AG04449 (cell line): Measurements from ENCODE around the gene ARL15.

Source experiments
- CTCF ChIA-PET: fragments of 350-600 bp; formaldehyde crosslinking; extraction: SDS; loops from one replicate; lab custom pipeline; 2021; ENCODE audit warnings: antibody characterized with exemption; lab: Yijun Ruan, JAX
- POLR2A ChIA-PET: fragments of 400-600, 350-600 bp; formaldehyde crosslinking; extraction: SDS; loops from one replicate; lab custom pipeline; 2020; ENCODE audit warnings: antibody characterized with exemption, inconsistent platforms; lab: Yijun Ruan, JAX
- DNase-seq: peaks from one replicate; pipeline ENCODE4 v3.0.0-alpha.2; 2010; ENCODE audit warnings: low read depth, low spot score
- H3K4me3 ChIP-seq: 2 replicates; pipeline ENCODE4 v1.5.1; 2011; ENCODE audit warnings: low read depth, mild to moderate bottlenecking, control low read depth, low read length
- TF ChIP-seq, protein P1 (sequence below): IDR thresholded peaks from one replicate; pipeline ENCODE4 v1.5.1; 2011; ENCODE audit warnings: mild to moderate bottlenecking, moderate library complexity, low read length, control low read depth, inconsistent platforms; ENCODE audit not compliant: insufficient read depth; ENCODE audit errors: missing control alignments

Gene ARL15

DNA sequence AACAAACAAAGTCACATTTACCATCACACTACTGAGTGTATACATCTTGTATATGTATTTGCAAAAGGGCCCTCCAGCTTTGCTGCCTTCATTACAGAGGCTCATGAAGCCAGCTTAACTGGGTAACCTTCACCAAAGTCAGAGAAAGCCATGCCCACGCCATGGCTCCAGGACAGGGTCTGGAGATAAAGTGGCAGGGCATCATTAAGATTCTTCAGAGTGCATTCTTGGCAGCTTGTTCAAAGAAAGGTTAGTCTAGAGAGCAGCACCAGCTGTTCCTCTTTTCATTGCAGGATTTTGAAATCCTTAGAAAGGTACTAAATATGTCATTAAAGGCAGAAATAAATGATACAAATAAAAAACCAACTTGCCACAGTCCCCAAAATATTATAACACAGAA is 416.7 kb downstream of the ARL15 start:
- TF ChIP-seq, protein P1, sequence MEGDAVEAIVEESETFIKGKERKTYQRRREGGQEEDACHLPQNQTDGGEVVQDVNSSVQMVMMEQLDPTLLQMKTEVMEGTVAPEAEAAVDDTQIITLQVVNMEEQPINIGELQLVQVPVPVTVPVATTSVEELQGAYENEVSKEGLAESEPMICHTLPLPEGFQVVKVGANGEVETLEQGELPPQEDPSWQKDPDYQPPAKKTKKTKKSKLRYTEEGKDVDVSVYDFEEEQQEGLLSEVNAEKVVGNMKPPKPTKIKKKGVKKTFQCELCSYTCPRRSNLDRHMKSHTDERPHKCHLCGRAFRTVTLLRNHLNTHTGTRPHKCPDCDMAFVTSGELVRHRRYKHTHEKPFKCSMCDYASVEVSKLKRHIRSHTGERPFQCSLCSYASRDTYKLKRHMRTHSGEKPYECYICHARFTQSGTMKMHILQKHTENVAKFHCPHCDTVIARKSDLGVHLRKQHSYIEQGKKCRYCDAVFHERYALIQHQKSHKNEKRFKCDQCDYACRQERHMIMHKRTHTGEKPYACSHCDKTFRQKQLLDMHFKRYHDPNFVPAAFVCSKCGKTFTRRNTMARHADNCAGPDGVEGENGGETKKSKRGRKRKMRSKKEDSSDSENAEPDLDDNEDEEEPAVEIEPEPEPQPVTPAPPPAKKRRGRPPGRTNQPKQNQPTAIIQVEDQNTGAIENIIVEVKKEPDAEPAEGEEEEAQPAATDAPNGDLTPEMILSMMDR: no peak
- CTCF ChIA-PET: no interaction called here
- no peak for DNase-seq
- POLR2A ChIA-PET: no interaction called here
- no peak overlapping the region for H3K4me3 ChIP-seq

DNA sequence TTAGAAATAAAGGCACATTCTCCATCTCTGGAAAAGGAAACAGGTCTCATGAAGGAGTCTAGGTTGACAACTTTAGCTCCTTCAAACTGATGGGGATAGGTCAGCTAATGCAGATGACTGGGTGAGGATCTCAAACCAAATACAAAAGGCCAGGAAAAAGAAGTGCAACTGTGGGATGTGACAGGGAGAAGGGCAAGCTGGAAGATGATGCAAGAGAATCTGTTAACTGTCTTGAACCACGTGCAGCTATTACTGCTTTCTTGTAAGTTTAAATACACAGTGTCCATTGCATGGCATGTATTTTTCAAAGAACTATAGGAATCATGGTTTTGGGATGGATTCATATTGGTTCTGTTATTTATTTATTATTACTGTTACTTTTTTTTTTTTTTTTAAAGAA is 418.1 kb downstream of the ARL15 start:
- POLR2A ChIA-PET: interaction anchor here (0.6 kb wide), 1 partner anchor 411 kb away, joined by 4 read pairs; no protein-coding TSS in a partner anchor
- TF ChIP-seq, protein P1: no peak
- DNase-seq: no peak
- no peak overlapping the region for H3K4me3 ChIP-seq
- CTCF ChIA-PET: no interaction called here

DNA sequence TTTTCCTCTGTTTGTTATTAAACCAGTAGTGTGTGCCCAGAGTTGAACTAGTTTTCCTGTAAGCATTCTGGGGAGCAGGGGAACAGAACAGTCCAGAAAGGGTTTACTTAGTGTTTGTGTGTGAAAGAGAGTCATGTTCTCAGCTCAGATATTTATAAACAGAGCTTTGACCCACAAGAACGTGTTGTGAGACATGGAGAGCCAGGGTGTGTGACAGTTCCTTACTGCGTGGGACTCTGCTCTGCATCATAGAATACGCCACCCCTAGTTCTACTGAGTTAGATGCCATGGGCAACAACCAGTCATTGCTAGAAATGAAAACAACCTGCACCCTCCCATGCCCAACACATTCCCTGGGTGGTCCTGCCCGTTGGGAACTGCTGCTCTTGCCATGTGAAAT is 419.2 kb downstream of the ARL15 start:
- TF ChIP-seq, protein P1: no peak
- ChIA-PET POLR2A (no interaction called here), CTCF (no interaction called here)
- no peak for DNase-seq
- H3K4me3 ChIP-seq: no peak overlapping the region

DNA sequence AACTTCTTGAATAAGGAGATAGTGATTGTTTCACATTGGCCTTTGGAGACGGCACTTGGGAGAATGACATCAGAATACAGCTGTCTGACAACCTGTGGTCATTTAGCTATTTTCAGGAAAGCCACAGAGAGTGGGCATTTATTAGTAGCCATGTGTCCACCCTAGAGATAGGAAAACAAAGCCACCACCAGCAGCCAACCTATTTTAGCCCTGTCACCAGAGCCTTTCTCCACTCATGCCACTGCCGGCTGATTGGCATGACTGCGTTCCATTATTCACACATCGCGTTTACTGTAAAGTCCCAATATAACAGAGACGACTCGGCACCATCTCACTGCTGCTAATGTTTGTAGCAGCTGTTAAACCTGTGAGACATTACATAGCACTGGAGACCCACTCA is 419.9 kb downstream of the ARL15 start:
- ChIA-PET CTCF (no interaction called here), POLR2A (no interaction called here)
- no peak for DNase-seq
- TF ChIP-seq, protein P1: no peak
- no peak overlapping the region for H3K4me3 ChIP-seq

DNA sequence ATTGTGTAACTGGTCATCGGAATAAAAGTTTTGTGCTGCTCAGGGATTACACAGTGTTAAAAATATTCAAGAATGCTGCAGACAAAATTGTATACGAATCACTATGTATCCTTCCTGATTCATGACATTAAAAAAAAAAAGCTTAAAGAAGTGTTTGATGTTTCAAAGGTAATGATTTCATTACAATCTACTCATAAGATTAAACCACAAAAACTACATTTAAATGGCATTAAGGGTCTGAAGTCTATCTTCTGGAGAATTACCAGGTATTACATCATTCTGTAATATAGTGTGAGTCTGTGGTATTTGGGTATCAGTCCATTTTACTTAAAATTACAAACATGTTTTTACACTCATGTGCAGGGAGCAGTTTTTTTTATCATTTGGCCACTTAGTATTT is 425.5 kb downstream of the ARL15 start:
- POLR2A ChIA-PET: no interaction called here
- no peak overlapping the region for H3K4me3 ChIP-seq
- TF ChIP-seq, protein P1: no peak
- DNase-seq: no peak
- CTCF ChIA-PET: no interaction called here

DNA sequence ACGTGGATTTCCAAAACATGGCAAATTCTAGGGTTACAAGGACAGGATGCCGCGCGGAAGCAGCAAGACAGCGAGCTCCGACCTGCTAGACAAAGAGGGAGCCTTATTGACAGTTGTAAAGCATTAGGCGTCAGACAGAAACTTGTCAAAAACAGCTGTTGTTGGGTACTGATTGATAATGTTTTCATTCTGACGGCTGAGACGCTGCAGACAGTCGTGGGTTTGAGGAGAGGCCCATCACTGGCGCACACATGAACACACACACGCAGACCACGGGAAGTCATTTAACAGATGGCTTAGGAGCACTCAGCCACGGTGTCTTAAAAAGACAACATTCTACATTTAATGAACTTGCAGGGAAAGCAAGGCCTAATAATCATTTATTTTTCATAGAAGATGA is 426.0 kb downstream of the ARL15 start:
- POLR2A ChIA-PET: no interaction called here
- CTCF ChIA-PET: no interaction called here
- H3K4me3 ChIP-seq: no peak overlapping the region
- DNase-seq: no peak
- TF ChIP-seq, protein P1: no peak
